ENCODE measurements around the gene FBXO28.
A peak's percentile ranks its signal among the peaks of the same experiment; 100 is the strongest.
"Not testable (repeated sequence)": the region's sequence is repeated elsewhere in the genome, so short reads cannot be mapped to it uniquely, and the experiment has no call there.

The FBXO28 gene

GRCh38 chr1:224113918-224114786 is at the start of gene FBXO28:
FBXO28 (plus strand) TSS chr1:224114111; CDS start chr1:224114130, 19 bp downstream.
- DNase-seq, result peak; percentile 94

GRCh38 chr1:224064150-224064549 is 49.8 kb upstream of the FBXO28 start:
- DNase-seq, result no peak

- peak; percentile 60 for DNase-seq
These were observed 48.5 kb upstream of the FBXO28 start for GRCh38 chr1:224065455-224065854.

GRCh38 chr1:224067207-224067606 is 46.7 kb upstream of the FBXO28 start:
- no peak for DNase-seq

- DNase-seq, result peak; percentile 70
These were observed 46.1 kb upstream of the FBXO28 start for GRCh38 chr1:224067621-224068457.

GRCh38 chr1:224068458-224069072 is 45.3 kb upstream of the FBXO28 start:
- no peak for DNase-seq

GRCh38 chr1:224069138-224069537 is 44.8 kb upstream of the FBXO28 start:
- no peak for DNase-seq

GRCh38 chr1:224070521-224070920 is 43.4 kb upstream of the FBXO28 start:
- no peak for DNase-seq

- DNase-seq, result no peak
These were observed 37.5 kb upstream of the FBXO28 start for GRCh38 chr1:224076407-224076806.

GRCh38 chr1:224079644-224080043 is 34.3 kb upstream of the FBXO28 start:
- DNase-seq, result not testable (repeated sequence)

- DNase-seq, result peak; percentile 71
These were observed 33.7 kb upstream of the FBXO28 start for GRCh38 chr1:224080115-224080774.

- no peak for DNase-seq
These were observed 32.3 kb upstream of the FBXO28 start for GRCh38 chr1:224081604-224082003.

GRCh38 chr1:224082146-224082545 is 31.8 kb upstream of the FBXO28 start:
- DNase-seq, result peak; percentile 77

- DNase-seq, result no peak
These were observed 29.0 kb upstream of the FBXO28 start for GRCh38 chr1:224084867-224085266.

GRCh38 chr1:224085421-224086108 is 28.3 kb upstream of the FBXO28 start:
- DNase-seq, result no peak

- no peak for DNase-seq
These were observed 26.6 kb upstream of the FBXO28 start for GRCh38 chr1:224087286-224087794.

GRCh38 chr1:224089583-224089982 is 24.3 kb upstream of the FBXO28 start:
- no peak for DNase-seq

- no peak for DNase-seq
These were observed 23.8 kb upstream of the FBXO28 start for GRCh38 chr1:224090116-224090515.

- DNase-seq, result no peak
These were observed 21.8 kb upstream of the FBXO28 start for GRCh38 chr1:224092111-224092510.

- DNase-seq, result no peak
These were observed 21.3 kb upstream of the FBXO28 start for GRCh38 chr1:224092601-224093000.

- no peak for DNase-seq
These were observed 18.6 kb upstream of the FBXO28 start for GRCh38 chr1:224095339-224095738.

GRCh38 chr1:224095867-224096266 is 18.0 kb upstream of the FBXO28 start:
- no peak for DNase-seq

Measured in EL (cell line).